Stimulated activated CD8-positive, alpha-beta memory T cell treated with anti-CD3 and anti-CD28 coated beads, Interleukin-4, amount 100 ng/mL, for 1 hour (primary cell): ENCODE measurements around the gene ALOX12.
"Not testable (repeated sequence)": the region's sequence is repeated elsewhere in the genome, so short reads cannot be mapped to it uniquely, and the experiment has no call there.

Experiments
- DNase-seq, 2 donors: peaks; one replicate each; pipeline ENCODE4 v3.0.0-alpha.2; 2020; ENCODE audit warnings: low read depth in 2 of 2, low spot score in 1 of 2

The ALOX12 gene

GRCh38 chr17:7043497-7044198 lies 47.8 kb downstream of the ALOX12 start, which contains the start of gene SLC16A11:
Gene SLC16A11, minus strand, starts transcription at chr17:7044092. Its CDS starts 579 bp downstream, at chr17:7043513.
- DNase-seq, result no peak

- DNase-seq, result no peak
These were observed 49.8 kb downstream of the ALOX12 start for GRCh38 chr17:7045492-7046126.

- DNase-seq, result no peak
These were observed 50.4 kb downstream of the ALOX12 start for GRCh38 chr17:7046127-7046724.

- DNase-seq, result not testable (repeated sequence)
These were observed 51.0 kb downstream of the ALOX12 start for GRCh38 chr17:7046725-7047397.

GRCh38 chr17:7047566-7047965 lies 51.7 kb downstream of the ALOX12 start:
- no peak for DNase-seq

GRCh38 chr17:7048968-7049367 lies 53.1 kb downstream of the ALOX12 start:
- no peak for DNase-seq

GRCh38 chr17:7050583-7050982 lies 54.7 kb downstream of the ALOX12 start:
- not testable (repeated sequence) for DNase-seq

- no peak for DNase-seq
These were observed 60.5 kb downstream of the ALOX12 start for GRCh38 chr17:7056386-7056785.

GRCh38 chr17:7058831-7059447 lies 63.1 kb downstream of the ALOX12 start:
- DNase-seq, result no peak
